K562 (cell line): ENCODE data around the gene UBASH3B. TPM values are rescaled to one million over a fixed set of nuclear protein-coding genes. Genes with fewer than 3 reads are reported as not detected.

Source experiments
- ATAC-seq: fragments of 200-7000 bp; cut with Tn5 transposase; 3 replicates; pipeline ENCODE4 v1.9.1; 2020; ENCODE audit warnings: moderate library complexity
- BruUV-seq: library from RNA; stranded (reverse); fragments of 400-500 nt; replicated peaks from 2 replicates; lab custom pipeline; 2021; lab: Mats Ljungman, UMichigan
- CTCF ChIA-PET: fragments of 300-600 bp; formaldehyde crosslinking; extraction: SDS; loops from one replicate; lab custom pipeline; 2021; ENCODE audit warnings: low intra/inter-chr PET ratio; lab: Yijun Ruan, JAX
- POLR2A ChIA-PET: fragments of 300-600, 350-650 bp; sonication (Branson Sonifier 250); formaldehyde crosslinking; extraction: SDS; loops from one replicate; lab custom pipeline; 2021; ENCODE audit warnings: antibody characterized with exemption, inconsistent platforms; lab: Yijun Ruan, JAX
- DNase-seq, 4 experiments: peaks; one replicate each; pipeline versions ENCODE4 v3.0.0 to v3.0.0-alpha.2; 2011 to 2018; ENCODE audit warnings: low spot score in 3 of 4, mixed read lengths in 3 of 4; ENCODE audit errors: extremely low read depth in 1 of 4
- FAIRE-seq: peaks from 2 replicates; lab custom pipeline; 2011; peaks lifted over from hg19 to GRCh38; lab: Jason Lieb, UNC
- H2AFZ ChIP-seq: 2 replicates; pipeline ENCODE4 v1.6.0; 2011; ENCODE audit warnings: low read depth, low read length, control low read depth, inconsistent platforms
- H3K27ac ChIP-seq: fragments of 200-600 bp; 3 replicates; pipeline ENCODE4 v1.8.0; 2011; ENCODE audit warnings: low read depth, mild to moderate bottlenecking, control low read depth, inconsistent platforms, low read length, moderate library complexity, mixed read lengths; ENCODE audit errors: extremely low read depth
- H3K27me3 ChIP-seq, 2 experiments: fragments of 300-600 bp in 1 of 2; 2 replicates in 1 of 2; 3 replicates in 1 of 2; pipeline versions ENCODE4 v1.6.0 to v1.8.0; 2011; ENCODE audit warnings: inconsistent platforms in 2 of 2, low read length in 2 of 2, mild to moderate bottlenecking in 1 of 2, mixed read lengths in 1 of 2, moderate library complexity in 1 of 2; ENCODE audit not compliant: control insufficient read depth in 2 of 2, insufficient read depth in 2 of 2
- H3K36me3 ChIP-seq: fragments of 300-600 bp; 3 replicates; pipeline ENCODE4 v1.8.0; 2011; ENCODE audit warnings: mild to moderate bottlenecking, low read length, inconsistent platforms; ENCODE audit not compliant: control insufficient read depth, insufficient read depth
- H3K4me1 ChIP-seq, 2 experiments: fragments of 200-600 bp in 1 of 2; replicated peaks in 1 of 2; 2 replicates in 1 of 2; 3 replicates in 1 of 2; pipeline versions ENCODE4 v1.5.1 to v1.8.0; 2011; ENCODE audit warnings: inconsistent platforms in 2 of 2, low read length in 2 of 2, mild to moderate bottlenecking in 1 of 2, mixed read lengths in 1 of 2, moderate library complexity in 1 of 2; ENCODE audit not compliant: control insufficient read depth in 2 of 2, insufficient read depth in 2 of 2
- H3K4me2 ChIP-seq: 2 replicates; pipeline ENCODE4 v1.6.1; 2011; ENCODE audit warnings: low read length, control low read depth, inconsistent platforms, mixed read lengths; ENCODE audit not compliant: insufficient read depth
- H3K4me3 ChIP-seq: fragments of 200-600 bp; sonication (generic), shearing (Covaris generic); 2 replicates; pipeline ENCODE4 v1.5.1; 2016; ENCODE audit warnings: control low read depth, inconsistent platforms
- H3K79me2 ChIP-seq: fragments of 200-600 bp; 3 replicates; pipeline ENCODE4 v1.8.0; 2011; ENCODE audit warnings: low read length, inconsistent platforms; ENCODE audit not compliant: control insufficient read depth, insufficient read depth
- H3K9ac ChIP-seq, 2 experiments: 2 replicates each; pipeline versions ENCODE4 v1.6.0 to v1.6.1; 2011; ENCODE audit warnings: low read depth in 2 of 2, low read length in 2 of 2, control low read depth in 1 of 2, inconsistent platforms in 1 of 2, mild to moderate bottlenecking in 1 of 2, mixed read lengths in 1 of 2; ENCODE audit not compliant: insufficient read depth in 1 of 2
- H3K9me1 ChIP-seq: one replicate; pipeline ENCODE4 v1.6.0; 2011; ENCODE audit warnings: inconsistent platforms, mild to moderate bottlenecking, low read length, moderate library complexity; ENCODE audit not compliant: control insufficient read depth, insufficient read depth
- H3K9me3 ChIP-seq: replicated peaks from 2 replicates; pipeline ENCODE4 v1.5.1; 2011; ENCODE audit warnings: low read depth, low read length, inconsistent platforms; ENCODE audit not compliant: control insufficient read depth, insufficient read depth
- H4K20me1 ChIP-seq: replicated peaks from 2 replicates; pipeline ENCODE4 v1.6.1; 2011; ENCODE audit warnings: low read length, inconsistent platforms, mixed read lengths; ENCODE audit not compliant: control insufficient read depth, insufficient read depth
- HSF4 ChIP-seq: fragments of 250-450 bp; sonication (Bioruptor Pico); IDR thresholded peaks from 2 replicates; pipeline ENCODE4 v2.1.2; 2022; ENCODE audit warnings: mild to moderate bottlenecking, moderate library complexity, borderline replicate concordance
- MBD2 ChIP-seq: sonication (generic); IDR thresholded peaks from 2 replicates; pipeline ENCODE4 v1.6.1; 2016; ENCODE audit warnings: low read depth, borderline replicate concordance
- MITF ChIP-seq: IDR thresholded peaks from 2 replicates; pipeline ENCODE4 v1.6.1; 2014; ENCODE audit warnings: antibody characterized with exemption
- WGBS: fragments of 100-300 bp; shearing (Covaris generic); methylation state at CpG from one replicate; pipeline ENCODE4 v1.1.6; 2016; ENCODE audit warnings: low coverage, mixed read lengths; ENCODE audit not compliant: insufficient coverage; ENCODE audit errors: missing lambda C conversion rate; 5-methylcytosine and 5-hydroxymethylcytosine counted together
- in situ Hi-C: fragments of 300-500 bp; cut with MboI; formaldehyde crosslinking; loops from 4 replicates; pipeline ENCODE4 v1.15.0; 2018; ENCODE audit warnings: inconsistent platforms, mixed read lengths
- intact Hi-C: fragments of 100-400 bp; cut with micrococcal nuclease; formaldehyde crosslinking; loops from 2 replicates; pipeline ENCODE4 v1.14.2; 2022
- polyA plus RNA-seq, 8 experiments: library from polyadenylated mRNA; depleted of rRNA in 4 of 8; stranded (reverse) in 5 of 8; unstranded in 3 of 8; fragments of >200 nt; fragmentation: Nextera tagmentation in 2 of 8; fragmentation: Illumina TruSeq in 1 of 8; extraction: Ambion mirVana in 2 of 8; extraction: Trizol in 1 of 8; gene quantifications; 2 replicates each; pipeline versions ENCODE4 v1.2.1 to v1.2.3, GENCODE V29; 2011 to 2014; ENCODE audit warnings: inconsistent platforms in 1 of 8, missing spikeins in 1 of 8
- total RNA-seq, 7 experiments: library from RNA; depleted of rRNA in 6 of 7; stranded (reverse); fragments of >200 nt in 6 of 7; fragmentation: Illumina TruSeq in 2 of 7; extraction: Trizol in 2 of 7; gene quantifications; 2 replicates each; pipeline versions ENCODE4 v1.2.1 to v1.2.3, GENCODE V29; 2011 to 2021; ENCODE audit warnings: low replicate concordance in 1 of 7

The UBASH3B gene
- total and polyA plus RNA-seq, 9 of the 15 experiments (the other 6 are each of a cell fraction or from before 2014, with no cell fraction given) = 0.01 to 0.31 (median 0.08) TPM; not detected in 2

GRCh38 chr11:122795307-122795706 lies 139.8 kb downstream of the UBASH3B start:
- no TSS peak for BruUV-seq
- ATAC-seq (no peak), FAIRE-seq (no peak), DNase-seq (no peak)
- H2AFZ ChIP-seq = no peak overlapping the region
- H3K36me3 ChIP-seq = no peaks in the 10 kb centered on the region
- no peaks in the 10 kb centered on the region for H3K79me2 ChIP-seq
- no peak overlapping the region for H3K27ac ChIP-seq
- TF ChIP-seq HSF4 = no peak
- no peak for TF ChIP-seq MBD2
- no peak for TF ChIP-seq MITF
- no peaks in the 10 kb centered on the region for H3K4me1 ChIP-seq
- 0% methylated on average over 5 of the region's 5 CpGs for WGBS
- no peak overlapping the region for H3K4me2 ChIP-seq
- no peak overlapping the region for H3K9ac ChIP-seq
- no peaks in the 10 kb centered on the region for H3K9me3 ChIP-seq
- H4K20me1 ChIP-seq = no peaks in the 10 kb centered on the region
- in situ Hi-C loops = no loop called here
- peaks cover 0 to 3% of the 10 kb centered on the region in 2 experiments; a peak in 2 of 5 replicates for H3K27me3 ChIP-seq
- no peaks in the 10 kb centered on the region for H3K9me1 ChIP-seq
- CTCF ChIA-PET = no interaction called here
- H3K4me3 ChIP-seq = no peak overlapping the region
- POLR2A ChIA-PET = interaction anchor here (0.6 kb wide), 1 partner anchor 49 kb away, joined by 3 read pairs; no protein-coding TSS in a partner anchor
- intact Hi-C loops = loop anchor here (5.0 kb wide), 2 partner anchors 57 to 227 kb away; no protein-coding TSS in a partner anchor
